ENCODE results near the gene CD300A. TPM values are rescaled to one million over a fixed set of nuclear protein-coding genes. Genes with fewer than 3 reads are reported as not detected.

CD300A gene
- total RNA-seq, 1 donor = 52.0 TPM

DNA sequence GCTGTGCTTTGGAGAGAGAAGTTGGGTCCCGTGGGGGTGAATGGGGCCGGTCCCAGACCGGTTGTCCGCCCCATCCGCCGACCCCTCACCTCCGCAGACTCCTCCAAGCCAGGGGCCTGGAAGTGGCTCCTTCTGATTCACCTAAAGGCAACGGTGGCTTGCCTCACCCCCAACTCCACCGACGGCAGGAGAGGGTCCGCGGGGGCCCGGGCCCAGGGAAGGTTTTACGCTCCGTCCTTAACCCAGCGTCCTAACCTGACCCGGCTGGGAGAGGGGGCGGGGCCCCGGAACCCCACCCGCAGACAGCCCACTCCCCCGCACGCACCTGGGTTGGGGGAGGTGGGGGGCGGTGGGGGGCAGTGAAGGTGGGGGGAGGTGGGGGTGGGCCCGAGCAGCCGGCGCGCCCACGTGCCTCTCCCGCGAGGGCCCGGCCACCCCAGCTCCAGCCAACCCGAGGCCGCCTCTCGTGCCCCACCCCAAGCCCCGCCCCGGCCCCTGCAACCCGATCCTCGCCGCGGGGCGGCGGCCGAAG, 12.7 kb upstream of the CD300A start:
- DNase-seq (ENCODE audit: low read depth in 2 of 3, low spot score in 2 of 3) = peak in 2 of 3 donors; percentile 77 to 83

- no peak for DNase-seq (ENCODE audit: low read depth in 2 of 3, low spot score in 2 of 3)
These were observed 12.0 kb upstream of the CD300A start for GRCh38 chr17:74454197-74455024.

GRCh38 chr17:74455025-74455545, 11.3 kb upstream of the CD300A start:
- no peak for DNase-seq (ENCODE audit: low read depth in 2 of 3, low spot score in 2 of 3)

DNA sequence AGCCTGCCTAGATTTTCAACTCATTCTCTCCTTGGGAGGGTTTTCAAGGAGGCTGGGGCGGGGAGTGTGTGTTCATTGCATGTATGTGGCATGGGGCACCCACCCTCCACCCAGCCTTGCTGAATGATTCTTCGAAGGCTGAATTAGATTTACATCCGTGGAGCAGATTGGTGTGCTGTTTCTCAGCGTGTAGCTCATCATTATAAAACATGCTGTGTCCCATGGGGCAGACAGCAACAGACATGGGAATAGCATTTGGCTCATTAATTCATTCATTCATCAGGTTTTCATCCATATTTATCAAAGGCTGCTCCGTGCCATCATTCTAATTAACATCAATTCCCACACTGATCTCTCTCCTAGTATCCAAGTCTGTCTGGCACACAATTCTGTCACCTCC, 10.6 kb upstream of the CD300A start:
- no peak for DNase-seq (ENCODE audit: low read depth in 2 of 3, low spot score in 2 of 3)

- DNase-seq (ENCODE audit: low read depth in 2 of 3, low spot score in 2 of 3) = peak; percentile 52 to 85 (median 67)
These were observed 9.2 kb upstream of the CD300A start for GRCh38 chr17:74457146-74457819.

DNA sequence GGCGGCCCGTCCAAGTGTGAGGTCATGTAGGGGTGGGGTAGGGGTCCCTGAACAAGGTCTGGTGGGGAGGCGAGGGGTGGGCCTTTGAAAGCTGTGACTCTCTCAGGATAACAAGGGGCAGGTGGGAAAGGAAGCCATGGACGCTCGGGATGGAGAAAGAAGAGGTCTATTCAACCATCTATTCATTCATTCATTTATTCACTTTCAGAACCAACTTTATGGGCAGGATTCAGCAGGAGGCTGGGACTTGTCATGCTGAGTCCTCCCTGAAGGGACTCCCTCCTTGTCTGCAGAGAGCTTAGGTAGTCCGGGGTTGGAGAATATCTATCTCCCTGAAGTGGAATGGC, 8.6 kb upstream of the CD300A start:
- no peak for DNase-seq (ENCODE audit: low read depth in 2 of 3, low spot score in 2 of 3)

DNA sequence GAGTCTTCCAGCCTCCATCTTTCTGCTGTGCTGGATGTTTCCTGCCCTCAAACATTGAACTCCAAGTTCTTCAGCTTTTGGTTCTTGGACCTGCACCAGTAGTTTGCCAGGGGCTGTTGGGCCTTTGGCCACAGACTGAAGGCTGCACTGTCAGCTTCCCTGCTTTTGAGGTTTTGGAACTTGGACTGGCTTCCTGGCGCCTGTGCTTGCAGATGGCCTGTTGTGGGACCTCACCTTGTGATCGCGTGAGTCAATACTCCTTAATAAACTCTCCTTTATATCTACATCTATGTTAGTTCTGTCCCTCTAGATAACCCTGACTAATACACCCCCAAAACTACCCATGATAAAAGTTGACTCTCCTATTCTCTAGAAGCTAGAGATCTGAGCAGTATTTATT, 7.6 kb upstream of the CD300A start:
- no peak for DNase-seq (ENCODE audit: low read depth in 2 of 3, low spot score in 2 of 3)

- DNase-seq (ENCODE audit: low read depth in 2 of 3, low spot score in 2 of 3) = no peak
These were observed 6.8 kb upstream of the CD300A start for GRCh38 chr17:74459622-74460021.

- DNase-seq (ENCODE audit: low read depth in 2 of 3, low spot score in 2 of 3) = no peak
These were observed 6.2 kb upstream of the CD300A start for GRCh38 chr17:74460241-74460640.

DNA sequence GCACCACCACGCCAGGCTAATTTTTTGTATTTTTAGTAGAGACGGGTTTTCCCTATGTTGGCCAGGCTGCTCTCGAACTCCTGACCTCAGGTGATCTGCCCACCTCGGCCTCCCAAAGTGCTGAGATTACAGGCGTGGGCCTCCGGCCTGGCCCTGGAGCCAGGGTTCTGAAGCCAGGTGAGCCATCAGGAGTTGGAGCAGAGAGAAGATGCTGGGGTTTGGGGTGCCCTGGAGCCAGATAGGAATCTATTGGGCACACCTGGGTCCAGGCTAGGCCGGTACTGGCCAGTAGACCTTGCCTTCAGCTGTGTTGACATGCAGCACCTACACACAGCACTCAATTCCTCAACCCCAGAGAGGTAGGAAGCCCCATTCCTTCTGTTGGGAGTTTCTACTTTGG, 5.4 kb upstream of the CD300A start:
- no peak for DNase-seq (ENCODE audit: low read depth in 2 of 3, low spot score in 2 of 3)

DNA sequence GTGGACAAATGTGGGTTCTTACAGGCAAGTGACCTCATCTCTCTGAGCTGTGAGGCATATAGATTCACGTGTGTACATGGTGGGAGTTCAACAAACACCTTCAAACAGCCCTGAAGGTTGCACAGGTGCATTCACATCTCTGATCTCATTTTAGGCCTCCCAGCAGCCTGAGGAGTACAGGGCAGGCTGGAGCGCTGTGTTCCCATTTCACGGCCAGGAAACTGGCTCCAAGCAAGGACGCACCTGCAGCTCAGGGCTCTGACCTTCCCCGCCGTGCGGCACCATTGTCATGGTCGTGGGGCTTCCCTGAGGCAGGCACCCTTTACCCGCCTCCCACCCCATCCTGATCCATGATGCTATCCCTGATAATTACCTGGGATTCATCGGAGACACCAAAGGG, 4.8 kb upstream of the CD300A start:
- DNase-seq (ENCODE audit: low read depth in 2 of 3, low spot score in 2 of 3) = no peak

- no peak for DNase-seq (ENCODE audit: low read depth in 2 of 3, low spot score in 2 of 3)
These were observed 1.6 kb upstream of the CD300A start for GRCh38 chr17:74464730-74465377.

DNA sequence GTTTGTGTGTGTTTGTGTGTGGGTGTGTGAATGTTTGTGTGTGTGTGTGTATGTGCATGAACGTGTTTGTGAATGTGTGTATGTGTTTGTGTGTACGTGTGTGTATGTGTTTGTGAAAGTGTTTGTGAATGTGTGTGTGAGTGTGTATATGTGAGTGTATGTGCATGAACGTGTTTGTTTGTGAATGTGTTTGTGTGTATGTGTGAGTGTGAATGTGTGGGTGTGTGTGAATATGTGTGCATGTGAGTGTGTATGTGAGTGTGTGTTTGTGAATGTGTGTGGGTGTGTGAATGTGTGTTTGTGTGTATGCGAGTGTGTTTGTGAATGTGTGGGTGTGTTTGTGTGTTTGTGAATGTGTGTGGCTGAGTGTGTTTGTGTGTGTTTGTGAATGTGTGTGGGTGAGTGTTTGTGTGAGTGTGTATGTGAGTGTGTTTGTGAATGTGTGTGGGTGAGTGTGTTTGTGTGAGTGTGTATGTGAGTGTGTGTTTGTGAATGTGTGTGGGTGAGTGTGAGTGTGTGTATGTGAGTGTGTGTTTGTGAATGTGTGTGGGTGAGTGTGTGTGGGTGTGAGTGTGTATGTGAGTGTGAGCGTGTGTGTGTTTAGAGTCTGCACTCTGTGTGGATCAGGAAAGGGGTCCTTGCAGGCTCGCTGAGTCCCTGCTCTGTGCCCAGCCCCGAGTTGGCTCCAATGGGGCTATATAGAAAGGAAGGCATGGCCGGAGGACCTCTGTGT, 890 bp upstream of the CD300A start:
- no peak for DNase-seq (ENCODE audit: low read depth in 2 of 3, low spot score in 2 of 3)

GRCh38 chr17:74466828-74467184, 372 bp downstream of the CD300A start:
- no peak for DNase-seq (ENCODE audit: low read depth in 2 of 3, low spot score in 2 of 3)

- DNase-seq (ENCODE audit: low read depth in 2 of 3, low spot score in 2 of 3) = no peak
These were observed 952 bp downstream of the CD300A start for GRCh38 chr17:74467221-74467951.

GRCh38 chr17:74471341-74471740, 4.9 kb downstream of the CD300A start:
- DNase-seq (ENCODE audit: low read depth in 2 of 3, low spot score in 2 of 3) = no peak

DNA sequence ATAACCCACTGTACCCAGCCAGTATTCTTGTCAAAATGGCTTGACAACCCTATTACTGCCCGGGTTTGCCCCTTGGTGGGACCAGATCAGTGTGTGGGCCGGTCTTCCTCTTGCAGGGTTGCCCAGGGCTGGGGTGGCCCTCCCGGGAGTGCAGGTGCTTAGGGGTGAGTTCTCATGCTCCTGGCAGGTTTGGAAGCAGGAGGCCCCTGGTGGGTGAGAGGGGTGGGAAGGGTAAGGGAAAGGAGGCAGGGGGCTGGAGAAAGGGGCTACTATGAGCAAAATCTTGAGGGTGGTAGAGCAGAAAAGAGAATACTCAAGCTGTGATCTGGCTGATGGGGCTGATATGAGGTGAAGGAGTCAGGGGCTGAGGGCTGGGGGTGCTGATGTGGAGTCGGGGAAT, 6.5 kb downstream of the CD300A start:
- DNase-seq (ENCODE audit: low read depth in 2 of 3, low spot score in 2 of 3) = no peak

DNA sequence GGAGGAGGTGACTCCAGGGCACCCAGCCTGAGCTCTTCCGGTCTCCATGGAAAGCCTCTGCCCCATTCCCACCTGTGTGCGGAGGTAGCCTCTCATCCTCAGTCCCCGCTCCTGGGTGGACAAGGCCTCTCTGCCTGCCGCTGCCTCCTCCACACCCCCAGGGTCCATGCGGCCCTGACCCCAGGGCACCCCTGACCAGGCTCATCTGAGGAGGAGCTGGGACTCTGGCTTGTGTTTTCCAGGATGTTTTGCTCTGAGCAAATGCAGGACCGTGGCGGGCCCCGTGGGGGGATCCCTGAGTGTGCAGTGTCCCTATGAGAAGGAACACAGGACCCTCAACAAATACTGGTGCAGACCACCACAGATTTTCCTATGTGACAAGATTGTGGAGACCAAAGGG, 6.9 kb downstream of the CD300A start:
- DNase-seq (ENCODE audit: low read depth in 2 of 3, low spot score in 2 of 3) = no peak

DNA sequence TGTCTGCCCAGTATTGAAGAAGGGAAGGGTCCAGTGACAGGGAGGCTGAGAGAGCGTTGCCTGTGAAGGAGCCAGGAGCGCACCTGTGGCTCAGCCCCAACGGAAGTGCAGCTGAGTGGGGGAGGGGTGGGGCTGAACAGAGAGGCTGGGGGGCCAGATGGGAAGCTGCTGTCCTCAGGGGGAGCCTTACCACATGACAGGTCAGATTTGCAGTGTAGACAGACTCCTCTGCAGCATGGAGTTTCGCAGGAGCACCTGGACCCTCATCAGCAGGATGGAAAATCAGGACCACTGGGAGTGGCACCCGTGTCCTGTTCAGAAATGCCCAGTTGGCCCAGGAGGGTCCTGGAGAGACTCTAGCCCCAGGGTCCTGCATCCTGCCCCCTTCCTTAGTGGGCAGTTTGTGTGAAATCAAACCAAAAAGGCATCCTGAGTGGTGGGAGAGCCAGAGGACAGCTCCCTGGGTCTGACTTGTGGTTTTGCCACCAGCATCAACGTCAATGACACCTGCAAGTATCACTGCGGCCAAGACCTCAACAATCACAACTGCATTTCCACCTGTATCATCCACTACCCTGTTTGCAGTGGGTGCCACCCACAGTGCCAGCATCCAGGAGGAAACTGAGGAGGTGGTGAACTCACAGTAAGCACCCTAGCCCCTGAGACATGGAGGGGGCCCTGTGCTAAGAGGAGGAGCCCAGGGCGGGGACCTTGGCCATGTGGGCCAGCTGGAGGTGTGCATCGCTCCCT, 7.8 kb downstream of the CD300A start:
- DNase-seq (ENCODE audit: low read depth in 2 of 3, low spot score in 2 of 3) = no peak

All from hematopoietic multipotent progenitor cell (in vitro differentiated cells).